Cerebellar cortex (tissue), 1 donor: ENCODE measurements around the gene GCNA.

Source experiments
- DNase-seq: peaks from one replicate; pipeline ENCODE4 v3.0.0-alpha.2; 2015; ENCODE audit warnings: low spot score

GCNA gene

DNA sequence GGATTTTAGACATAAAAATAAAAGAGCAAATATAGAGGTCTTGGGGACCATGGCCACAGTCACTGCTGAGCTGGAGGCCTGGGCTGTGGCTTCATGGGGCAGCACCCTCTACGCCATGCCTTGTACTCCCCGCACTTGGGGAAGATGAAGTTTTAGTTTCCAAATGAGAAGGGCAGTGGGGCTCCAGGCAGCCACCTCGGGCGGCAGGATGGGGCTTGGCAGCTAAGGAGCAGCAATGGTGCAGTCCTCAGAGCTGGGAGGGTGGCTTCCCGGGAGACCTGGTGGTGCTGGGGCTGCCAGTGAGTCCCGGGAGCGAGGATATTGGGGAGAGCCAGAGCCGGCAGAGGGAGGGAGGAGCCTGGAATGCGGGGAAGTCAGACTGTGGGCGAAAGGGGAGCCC is 37.7 kb downstream of the GCNA start:
- no peak for DNase-seq

DNA sequence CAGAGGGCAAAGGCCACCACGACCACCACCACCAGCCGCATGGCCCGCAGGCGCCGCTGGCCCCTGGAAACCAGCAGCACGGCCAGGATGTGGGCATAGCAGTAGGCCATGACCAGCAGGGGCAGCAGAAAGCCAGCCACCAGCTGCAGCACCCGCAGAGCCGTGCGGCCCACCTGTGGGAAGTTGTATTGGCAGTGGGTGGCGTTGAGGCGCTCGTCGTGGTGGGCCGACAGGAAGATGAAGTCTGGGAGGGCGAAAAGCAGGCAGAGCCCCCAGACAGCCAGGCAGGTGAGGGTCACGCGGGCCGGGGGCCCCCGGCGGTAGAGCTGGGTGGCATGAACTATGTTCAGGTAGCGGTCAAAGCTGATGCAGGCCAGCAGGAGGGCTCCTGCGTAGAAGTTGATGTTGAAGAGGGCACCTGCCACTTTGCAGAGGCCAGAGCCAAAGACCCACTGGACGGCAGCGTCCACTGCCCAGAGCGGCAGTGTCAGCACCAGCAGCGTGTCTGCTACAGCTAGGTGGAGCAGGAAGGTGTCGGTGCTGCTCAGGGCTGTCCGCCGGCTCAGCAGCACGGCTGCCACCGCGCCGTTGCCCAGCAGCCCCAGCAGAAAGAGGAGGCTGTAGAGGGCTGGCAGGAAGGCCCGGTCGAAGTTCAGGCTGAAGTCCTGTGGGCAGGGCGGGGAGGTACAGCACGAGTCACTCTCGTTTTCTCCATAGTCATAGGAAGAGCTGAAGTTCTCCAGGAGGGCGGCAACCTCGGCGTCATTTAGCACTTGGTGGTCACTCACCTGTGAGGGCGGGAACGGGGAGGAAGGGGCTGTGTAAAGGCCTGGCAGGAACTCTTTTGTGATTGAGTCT is 38.7 kb downstream of the GCNA start:
- DNase-seq, result no peak

DNA sequence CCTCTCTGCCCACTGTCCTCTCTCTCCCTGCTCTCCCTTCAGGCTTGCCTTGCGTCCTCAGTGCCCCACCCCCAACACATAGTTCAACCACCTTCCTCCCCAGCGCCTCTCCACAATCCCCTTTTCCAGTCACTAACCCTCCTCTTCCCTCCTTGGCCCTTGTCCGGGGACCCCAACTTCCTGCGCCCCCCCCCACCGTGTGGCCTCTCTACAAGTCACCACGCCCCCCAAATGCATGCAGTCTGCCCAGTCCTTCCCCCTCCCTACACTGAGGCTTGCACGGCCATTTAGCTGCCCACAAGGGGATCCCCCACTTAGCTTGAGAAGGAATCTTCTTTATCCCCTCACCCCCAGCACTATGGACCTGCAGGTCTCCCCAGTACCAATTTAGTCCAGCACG is 39.5 kb downstream of the GCNA start:
- no peak for DNase-seq

DNA sequence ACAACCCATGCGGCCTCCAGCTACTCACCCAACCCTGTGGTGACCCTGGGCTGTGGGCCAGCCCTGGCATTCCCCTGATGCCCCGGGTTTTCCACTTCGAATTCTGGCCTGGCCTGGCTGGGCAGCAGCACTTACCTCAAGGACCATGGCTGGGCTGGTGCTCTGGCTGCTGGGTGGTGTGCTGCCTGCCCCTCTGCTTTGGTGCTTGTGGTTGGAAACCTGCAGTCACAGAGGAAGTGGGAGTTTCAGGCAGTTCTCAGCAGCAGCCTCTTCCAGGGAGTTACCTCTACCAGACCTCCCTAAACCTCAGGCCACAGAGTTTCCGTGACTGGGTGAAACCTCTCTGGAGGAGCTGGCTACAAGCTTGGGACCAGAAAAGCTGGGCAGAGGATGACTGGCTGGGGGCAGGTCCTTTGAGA is 40.1 kb downstream of the GCNA start, which contains the start of gene CXCR3:
Gene CXCR3, minus strand, starts transcription at position 209 of the 419 bp plus-strand sequence. Its CDS starts 62 bp downstream, at position 147.
- DNase-seq, result no peak

DNA sequence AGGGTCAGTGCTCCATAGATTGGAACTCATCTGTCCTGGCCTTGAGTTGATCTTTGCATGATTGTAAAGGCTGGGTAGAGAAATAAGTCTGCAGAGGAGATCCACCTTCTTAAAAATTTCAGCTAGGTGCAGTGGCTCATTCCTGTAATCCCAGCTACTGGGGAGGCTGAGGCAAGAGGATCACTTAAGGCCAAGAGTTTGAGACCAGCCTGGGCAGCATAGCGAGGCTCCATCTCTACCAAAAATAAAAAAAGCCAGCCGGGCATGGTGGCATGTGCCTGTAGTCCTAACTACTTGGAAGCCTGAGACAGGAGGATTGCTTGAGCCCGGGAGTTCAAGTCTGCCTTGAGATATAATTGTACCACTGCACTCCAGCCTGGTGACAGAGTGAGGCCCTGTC is 40.5 kb downstream of the GCNA start:
- no peak for DNase-seq

DNA sequence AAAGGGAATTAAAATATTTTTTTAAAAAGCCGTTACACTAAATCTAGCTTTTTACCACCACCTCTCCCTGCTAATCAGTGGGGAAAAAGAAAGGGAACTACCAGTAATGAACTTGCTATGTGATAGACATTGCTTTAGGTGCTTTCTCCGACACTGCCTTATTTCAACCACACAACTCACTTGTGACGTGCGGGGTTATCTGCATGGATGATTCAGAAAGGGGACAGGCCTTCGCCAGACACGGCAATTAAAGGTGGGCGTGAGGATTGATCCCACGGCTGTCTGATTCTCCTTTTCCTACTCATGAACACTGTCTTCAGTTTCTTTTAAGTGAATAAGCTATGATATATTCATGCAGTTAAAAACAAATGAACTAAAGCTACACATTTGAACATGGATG is 41.0 kb downstream of the GCNA start:
- no peak for DNase-seq

DNA sequence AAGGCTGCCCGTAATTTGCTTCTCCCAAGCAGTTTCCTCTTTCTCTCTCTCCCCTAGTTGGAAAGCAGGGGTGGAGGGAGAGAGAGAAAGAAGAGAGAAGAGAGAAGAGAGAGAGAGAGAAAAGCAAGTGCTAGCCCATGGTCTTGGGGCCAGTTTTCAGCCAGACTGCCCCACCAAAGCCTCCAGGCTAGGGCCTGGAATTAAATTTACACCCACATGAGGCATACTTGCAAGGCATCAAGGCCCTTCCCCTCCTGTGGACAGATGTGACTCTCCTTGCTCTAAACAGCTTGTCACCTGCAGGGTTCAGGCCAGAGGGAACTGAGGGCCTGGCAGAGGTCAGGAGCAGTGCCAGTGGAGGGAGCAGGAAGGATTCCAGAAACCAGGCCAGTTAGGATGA is 41.7 kb downstream of the GCNA start:
- no peak for DNase-seq

DNA sequence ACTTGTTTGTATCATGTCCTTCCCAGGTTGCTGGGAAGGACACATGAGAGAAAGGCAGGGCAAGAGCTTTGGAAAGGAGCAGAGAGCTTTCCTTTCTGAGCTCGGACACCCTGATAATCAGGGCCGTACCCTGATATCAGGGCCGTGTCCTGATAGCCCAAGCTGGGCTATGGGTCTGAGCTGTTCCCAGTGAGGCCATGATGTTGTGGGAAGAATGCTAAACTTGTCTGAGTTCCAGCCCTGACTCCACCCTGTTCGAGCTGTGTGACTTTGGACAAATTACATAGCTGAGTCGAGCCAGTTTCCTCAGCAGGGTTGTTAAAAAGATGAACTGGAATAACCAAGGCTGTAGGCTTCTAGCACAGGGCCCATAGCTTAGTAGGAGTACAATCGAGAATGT is 43.4 kb downstream of the GCNA start:
- no peak for DNase-seq

DNA sequence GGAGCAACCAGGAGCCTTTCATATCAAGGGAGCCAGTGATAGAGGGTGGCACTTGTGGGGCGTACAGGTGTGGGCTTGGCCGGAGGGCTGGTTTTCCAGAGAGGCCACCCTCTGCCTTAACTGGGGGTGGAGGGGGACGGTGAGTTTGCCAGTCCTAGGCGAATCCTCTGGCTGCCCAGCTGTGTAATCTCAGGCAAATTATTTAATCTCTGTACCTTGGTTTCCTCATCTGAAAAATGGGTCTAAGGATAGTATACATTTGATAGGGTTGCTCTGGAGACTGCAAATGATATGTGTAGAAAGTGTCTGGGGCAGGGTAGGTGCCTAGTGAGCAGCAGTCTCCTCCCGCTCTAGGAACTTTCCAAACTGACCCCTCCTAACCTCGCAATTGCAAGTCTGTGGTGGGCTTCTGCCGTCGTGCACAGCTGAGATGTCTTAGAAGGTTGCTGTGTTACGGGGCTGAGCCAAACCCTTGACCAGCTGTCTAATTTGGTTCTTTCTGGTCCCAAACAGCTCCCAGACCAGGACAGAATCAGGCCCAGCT is 43.9 kb downstream of the GCNA start:
- DNase-seq, result no peak

DNA sequence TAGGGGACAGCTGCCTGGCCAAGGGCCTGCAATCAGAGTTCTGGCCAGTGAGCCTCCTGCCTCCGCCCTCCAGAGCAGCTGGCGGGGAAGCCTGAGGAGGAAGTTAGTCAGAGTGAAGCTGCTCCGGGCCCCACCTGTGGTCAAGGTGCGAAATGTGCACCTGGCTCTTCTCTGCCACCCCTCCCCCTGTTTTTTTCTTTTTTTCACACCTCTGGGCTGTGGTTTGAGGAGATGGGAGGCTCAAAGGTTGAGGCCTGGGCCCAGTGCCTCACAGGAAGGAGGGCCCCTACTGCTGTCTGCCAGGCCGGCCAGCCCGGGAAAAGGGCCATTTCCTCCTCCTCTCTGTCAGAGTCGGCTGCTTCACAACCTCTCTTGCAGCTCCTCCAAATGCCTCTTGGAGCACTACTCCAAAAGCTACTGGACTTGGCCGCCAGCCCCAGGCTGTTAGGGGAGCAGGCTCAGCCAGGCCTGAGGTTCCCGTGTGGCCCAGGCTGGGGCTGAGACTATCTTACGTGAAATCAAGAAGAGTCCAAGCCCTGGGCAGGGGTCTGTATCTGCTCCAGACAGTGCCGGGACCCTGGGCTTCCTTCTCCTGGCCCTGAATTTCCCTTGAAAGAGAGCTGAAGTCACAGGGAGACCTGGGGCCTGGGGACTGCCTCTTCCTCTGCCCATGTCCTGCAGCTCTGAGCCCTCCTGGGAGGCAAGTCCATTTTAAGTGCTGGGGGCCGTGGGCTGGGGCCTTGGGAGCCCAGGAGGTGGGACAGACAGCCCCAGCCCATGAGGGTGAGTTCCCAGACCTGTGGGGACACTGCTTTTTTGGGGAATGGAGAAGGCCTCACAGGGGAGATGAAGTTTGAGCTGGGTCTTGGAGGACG is 44.6 kb downstream of the GCNA start:
- DNase-seq, result peak; percentile 85

DNA sequence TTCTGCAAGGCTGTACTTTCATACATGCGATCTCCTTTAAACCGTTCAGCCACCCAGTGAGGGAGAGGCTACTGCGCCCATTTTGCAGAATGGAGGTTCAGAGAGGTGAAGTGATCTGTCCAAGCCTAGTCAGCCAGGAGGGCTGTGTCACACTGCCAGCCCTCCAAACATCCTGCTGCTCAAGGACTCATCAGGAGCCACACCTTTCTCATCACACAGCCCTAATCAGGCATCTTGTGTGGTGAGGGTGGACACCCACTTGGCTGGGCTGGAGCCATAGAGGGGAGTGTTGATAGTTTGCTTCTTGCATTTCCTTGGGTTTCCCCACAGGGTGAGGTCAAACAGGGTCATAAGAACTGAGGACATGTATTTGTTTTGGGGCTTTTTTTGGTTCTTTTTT is 45.5 kb downstream of the GCNA start:
- DNase-seq, result no peak

DNA sequence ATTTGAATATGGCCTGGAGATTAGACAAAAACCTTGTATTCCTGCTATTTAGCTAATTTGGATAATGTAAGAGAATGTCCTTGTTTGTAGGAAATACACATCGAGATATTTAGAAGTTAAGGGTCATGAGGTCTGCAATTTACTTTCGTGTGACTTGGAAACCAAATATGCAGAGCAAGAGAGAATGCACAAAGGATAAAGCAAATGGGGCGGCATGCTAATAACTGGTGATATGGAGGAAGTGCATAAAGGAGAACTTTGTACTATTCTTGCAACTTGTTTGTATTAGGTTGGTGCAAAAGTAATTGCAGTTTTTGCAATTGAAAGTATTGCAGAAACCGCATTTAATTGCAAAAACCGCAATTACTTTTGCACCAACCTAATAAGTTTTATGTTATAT is 47.2 kb downstream of the GCNA start:
- DNase-seq, result no peak

DNA sequence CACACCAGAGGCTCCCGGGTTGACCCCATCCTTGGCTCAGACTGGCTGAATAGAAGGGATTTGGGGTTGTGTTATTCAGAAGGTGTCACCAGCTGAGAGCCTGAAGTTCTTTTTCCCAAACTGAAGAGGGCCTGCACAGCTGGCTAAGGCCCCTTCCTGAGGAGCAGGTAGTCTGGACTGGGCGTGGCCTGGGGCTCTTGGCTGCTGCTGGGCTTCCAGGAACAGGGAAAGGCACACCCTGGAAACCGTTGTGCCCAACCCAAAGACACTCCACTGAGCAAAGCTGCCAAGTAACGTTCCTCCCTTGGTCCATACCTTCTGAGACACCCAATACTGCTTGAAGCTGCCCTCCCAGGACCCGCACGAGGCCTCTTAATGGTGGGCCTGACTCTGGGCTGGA is 48.3 kb downstream of the GCNA start:
- no peak for DNase-seq

DNA sequence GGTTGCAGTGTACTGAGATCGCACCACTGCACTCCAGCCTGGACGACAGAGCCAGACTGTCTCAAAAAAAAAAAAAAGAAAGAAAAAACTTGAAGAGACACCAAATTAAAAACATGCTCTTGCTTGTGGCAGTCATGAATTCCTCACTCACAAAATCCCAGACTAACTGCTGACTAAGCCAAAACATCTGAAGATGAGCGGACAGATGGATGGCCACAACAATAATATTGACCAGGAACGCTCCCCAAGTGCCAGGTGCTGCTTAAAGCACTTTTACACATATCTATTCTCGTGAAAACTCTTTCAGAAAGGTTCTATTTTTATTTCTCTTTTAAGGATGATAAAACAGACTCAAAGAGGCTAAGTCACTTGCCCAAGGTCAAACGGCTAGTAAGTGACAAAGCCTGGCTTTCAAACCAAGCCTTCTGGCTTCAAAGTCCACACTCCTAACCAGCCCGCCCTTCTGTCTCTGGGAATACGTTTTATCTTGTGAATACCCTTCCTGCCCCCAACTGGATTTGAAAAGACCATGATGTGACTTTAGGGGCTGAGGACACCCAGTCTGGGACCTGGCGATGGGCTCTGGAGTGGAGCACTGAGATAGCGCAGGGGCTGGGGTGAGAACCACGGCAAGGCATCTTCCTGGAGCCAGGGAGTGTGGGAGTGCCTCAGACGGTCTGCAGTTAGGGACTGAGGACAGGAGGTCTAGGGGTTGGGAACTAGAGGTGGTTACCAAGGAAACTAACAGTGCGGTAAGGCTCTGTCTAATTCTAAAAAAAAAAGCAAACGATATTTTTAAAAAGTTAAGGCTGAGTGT is 49.6 kb downstream of the GCNA start:
- DNase-seq, result no peak

DNA sequence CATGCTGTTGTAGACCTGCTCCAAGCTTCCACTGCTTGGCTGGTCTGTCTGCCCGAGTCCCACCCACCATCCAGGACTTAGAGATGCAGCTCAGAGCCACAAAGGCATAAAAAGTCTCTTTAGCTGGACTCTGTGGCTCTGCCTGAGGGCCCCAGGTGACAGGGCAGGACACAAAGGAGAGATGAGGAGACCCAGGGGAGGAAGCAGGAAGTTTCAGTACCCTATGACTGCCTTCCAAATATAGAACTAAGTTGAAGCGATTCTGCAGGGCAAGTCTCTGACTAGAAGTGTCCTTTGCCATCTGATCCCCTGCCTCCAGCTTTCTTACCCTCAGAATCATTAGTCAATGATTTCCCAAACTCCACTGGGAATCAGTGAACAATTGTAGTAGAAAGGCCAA is 51.2 kb downstream of the GCNA start:
- no peak for DNase-seq

DNA sequence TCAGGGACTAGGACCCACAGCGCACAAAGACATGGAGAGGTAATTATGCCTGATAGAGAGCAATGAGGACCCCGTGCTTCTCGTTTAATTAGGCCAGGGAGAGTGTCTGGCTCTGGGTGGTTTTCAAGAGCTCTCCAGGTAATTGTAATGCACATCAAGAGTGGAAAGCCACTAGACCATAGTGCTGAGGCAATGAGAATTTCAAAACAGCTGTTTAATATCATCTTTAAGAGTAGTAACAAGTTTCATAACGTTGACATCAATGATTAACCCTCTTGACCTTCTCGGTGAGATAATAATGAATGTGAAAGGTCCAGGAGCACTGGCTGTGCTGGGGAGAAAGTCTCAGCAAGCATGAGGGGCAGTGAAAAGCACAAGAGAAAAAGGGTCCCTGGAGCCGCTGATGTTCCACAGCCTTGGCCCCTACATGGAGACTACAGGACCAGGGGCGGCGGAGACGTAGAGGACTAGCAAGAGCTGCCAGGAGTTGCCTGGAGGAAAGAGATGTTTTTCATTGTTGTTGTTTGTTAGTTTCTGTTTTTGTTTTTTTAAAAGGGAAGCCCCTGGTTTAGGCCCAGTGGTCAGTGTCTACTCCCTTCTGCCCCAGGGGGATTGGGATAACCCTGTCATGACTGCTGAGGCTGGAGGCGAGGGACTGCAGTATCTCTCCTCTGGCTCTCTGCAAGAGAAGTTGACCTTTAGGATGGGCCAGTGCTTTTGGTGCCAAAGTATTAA is 54.9 kb downstream of the GCNA start:
- DNase-seq, result no peak

DNA sequence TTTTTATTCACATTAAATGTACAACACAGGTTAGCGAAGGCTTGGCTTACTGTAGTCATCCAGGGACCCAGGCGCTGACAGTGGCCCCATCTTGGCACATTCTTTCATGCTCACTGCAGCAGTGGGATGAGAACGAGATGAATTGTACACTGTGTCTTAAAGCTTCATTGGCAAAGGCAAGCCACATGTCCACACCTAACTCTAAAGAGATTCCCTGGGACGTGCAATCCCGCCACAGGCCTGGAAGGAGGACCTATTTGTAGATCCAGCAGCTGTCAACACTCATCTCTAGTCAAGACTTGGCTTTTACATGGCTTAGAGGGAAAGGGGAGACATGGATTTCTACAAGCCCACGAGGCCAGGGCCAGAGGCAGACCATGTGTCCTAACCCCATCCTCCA is 56.1 kb downstream of the GCNA start:
- no peak for DNase-seq

DNA sequence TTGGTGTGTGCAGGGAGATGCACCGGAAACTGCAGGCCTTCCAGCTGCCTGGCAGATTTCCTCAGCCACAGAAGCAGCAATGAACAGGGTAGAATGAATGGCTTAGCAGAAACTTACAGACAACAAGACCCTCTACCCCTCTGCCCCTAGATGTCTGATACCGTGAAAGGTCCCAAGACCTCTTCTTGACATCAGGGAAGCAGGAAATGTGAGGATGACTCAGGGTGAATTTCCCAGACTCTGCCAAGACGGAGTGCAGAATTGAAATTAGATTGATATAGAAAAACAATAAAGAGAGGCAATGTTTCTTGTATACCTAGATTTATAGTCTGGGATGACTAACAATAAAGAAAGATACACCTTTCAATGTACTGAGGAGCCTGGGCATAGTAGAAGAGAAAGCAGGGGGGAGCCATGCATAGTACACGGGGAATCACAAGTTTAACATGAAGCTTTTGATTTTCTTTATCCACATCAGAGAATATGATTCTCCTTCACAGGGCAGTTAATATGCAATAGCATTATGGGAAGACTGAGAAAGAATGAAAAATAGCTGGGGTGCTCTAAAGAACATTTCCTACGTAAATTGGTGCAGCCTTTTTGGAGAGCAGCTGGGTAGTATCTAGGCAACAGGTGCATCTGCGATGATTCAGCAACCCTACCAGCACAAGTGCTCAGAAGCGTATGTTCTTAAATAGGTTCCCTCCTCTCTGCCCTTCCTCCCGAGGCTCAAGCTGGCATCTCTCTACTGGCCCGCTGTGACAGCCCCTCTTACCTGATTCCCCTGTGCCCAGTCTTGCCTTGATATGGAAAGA is 58.4 kb downstream of the GCNA start:
- peak; percentile 33 for DNase-seq

DNA sequence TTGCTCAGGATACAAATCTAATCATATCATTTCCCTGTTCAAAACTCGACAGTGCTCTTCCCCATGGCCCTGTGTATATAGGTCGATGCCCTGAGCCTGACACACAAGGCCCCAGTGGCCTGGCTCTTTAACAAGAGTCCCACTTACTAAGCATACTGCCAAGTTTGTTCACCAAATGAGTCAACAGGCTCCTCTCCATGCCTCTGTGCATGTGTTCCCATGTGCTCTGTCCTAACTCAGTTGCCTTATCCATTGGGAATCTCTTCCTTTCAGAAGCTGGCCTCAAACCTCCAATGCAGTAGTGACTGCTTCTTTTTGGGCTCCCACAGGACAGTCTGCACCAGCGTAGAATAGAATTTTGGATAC is 59.0 kb downstream of the GCNA start:
- no peak for DNase-seq

DNA sequence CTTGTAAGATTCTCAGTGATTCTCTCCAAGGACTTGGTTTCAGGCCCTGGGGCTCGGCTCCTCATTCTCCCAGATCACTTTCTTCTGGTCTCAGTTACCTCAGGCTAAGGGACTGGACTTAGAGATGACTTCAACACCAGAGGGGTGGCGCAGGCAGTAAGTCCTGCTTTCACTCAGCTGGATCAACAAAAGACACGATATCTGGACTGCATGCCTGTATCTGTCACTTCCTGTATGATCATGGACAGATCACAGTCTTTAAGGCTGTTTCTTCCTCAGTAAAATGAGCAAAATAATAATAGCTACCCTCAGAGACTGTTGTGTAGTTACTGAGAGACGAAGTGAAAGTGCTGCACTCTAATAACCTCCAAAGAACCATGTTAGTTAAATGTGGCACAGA is 59.6 kb downstream of the GCNA start:
- DNase-seq, result no peak
